Measurements from ENCODE around the gene CMPK2. TPM values are rescaled to one million over a fixed set of nuclear protein-coding genes. Genes with fewer than 3 reads are reported as not detected.
"Not testable (repeated sequence)": the region's sequence is repeated elsewhere in the genome, so short reads cannot be mapped to it uniquely, and the experiment has no call there.

CMPK2 gene
- total RNA-seq, 2 experiments from 2014 or later = 84.8 to 91.1 TPM

- POLR2A ChIA-PET = interaction anchor here (1.6 kb wide), 1 partner anchor 9 kb away, joined by 3 read pairs; no protein-coding TSS in a partner anchor
- H3K4me3 Mint-ChIP-seq, H3K27me3 Mint-ChIP-seq, CTCF ChIA-PET, DNase-seq, H3K27ac Mint-ChIP-seq: not testable (repeated sequence)
- H3K9me3 Mint-ChIP-seq = peaks cover 39% of the 10 kb centered on the region
- peaks cover 98% of the 10 kb centered on the region for H3K36me3 Mint-ChIP-seq (ENCODE audit: low read depth)
- H3K4me1 Mint-ChIP-seq = peaks cover 70% of the 10 kb centered on the region
Observed at GRCh38 chr2:6858466-6859027, 7.2 kb downstream of the CMPK2 start.

- H3K27ac Mint-ChIP-seq = no peak overlapping the region
- H3K9me3 Mint-ChIP-seq = peaks cover 29% of the 10 kb centered on the region
- CTCF ChIA-PET = no interaction called here
- H3K4me1 Mint-ChIP-seq = peaks cover 62% of the 10 kb centered on the region
- H3K4me3 Mint-ChIP-seq = no peak overlapping the region
- no peak for DNase-seq
- POLR2A ChIA-PET = interaction anchor here (1.3 kb wide), 1 partner anchor 9 kb away, joined by 3 read pairs; the partner anchor contains the start of gene CMPK2
- peaks cover 94% of the 10 kb centered on the region for H3K36me3 Mint-ChIP-seq (ENCODE audit: low read depth)
- no peaks in the 10 kb centered on the region for H3K27me3 Mint-ChIP-seq
Observed at GRCh38 chr2:6856548-6856920, 9.2 kb downstream of the CMPK2 start.

GRCh38 chr2:6855860-6856547 lies 9.7 kb downstream of the CMPK2 start:
- Mint-ChIP-seq H3K9me3 (peaks cover 24% of the 10 kb centered on the region), H3K36me3 (ENCODE audit: low read depth) (peaks cover 94% of the 10 kb centered on the region), H3K27me3 (no peaks in the 10 kb centered on the region), H3K4me3 (no peak overlapping the region), H3K4me1 (peaks cover 62% of the 10 kb centered on the region), H3K27ac (no peak overlapping the region)
- POLR2A ChIA-PET = interaction anchor here (1.3 kb wide), 1 partner anchor 9 kb away, joined by 3 read pairs; the partner anchor contains the start of gene CMPK2
- CTCF ChIA-PET = no interaction called here
- DNase-seq = no peak

GRCh38 chr2:6854416-6854815 lies 11.3 kb downstream of the CMPK2 start:
- Mint-ChIP-seq H3K27ac (no peak overlapping the region), H3K4me1 (peaks cover 67% of the 10 kb centered on the region), H3K36me3 (ENCODE audit: low read depth) (peaks cover 94% of the 10 kb centered on the region), H3K9me3 (peaks cover 10% of the 10 kb centered on the region), H3K27me3 (no peaks in the 10 kb centered on the region), H3K4me3 (no peak overlapping the region)
- no peak for DNase-seq
- ChIA-PET POLR2A (no interaction called here), CTCF (no interaction called here)

- Mint-ChIP-seq H3K9me3 (peaks cover 8% of the 10 kb centered on the region), H3K27ac (peak overlapping the region; percentile 26), H3K4me3 (no peak overlapping the region), H3K36me3 (ENCODE audit: low read depth) (peaks cover 92% of the 10 kb centered on the region), H3K27me3 (no peaks in the 10 kb centered on the region), H3K4me1 (peaks cover 65% of the 10 kb centered on the region)
- no peak for DNase-seq
- POLR2A ChIA-PET = no interaction called here
- CTCF ChIA-PET = no interaction called here
Observed at GRCh38 chr2:6852195-6852594, 13.5 kb downstream of the CMPK2 start.

GRCh38 chr2:6846967-6847681 lies 18.6 kb downstream of the CMPK2 start:
- peaks cover 36% of the 10 kb centered on the region for H3K9me3 Mint-ChIP-seq
- ChIA-PET POLR2A (interaction anchor here (1.0 kb wide), 1 partner anchor 18 kb away, joined by 3 read pairs; no protein-coding TSS in a partner anchor), CTCF (interaction anchor here (0.8 to 2.0 kb wide), 3 partner anchors 19 to 197 kb away, joined by 4 to 5 read pairs (median 5); partner anchors contain the start of gene CMPK2)
- peaks cover 34% of the 10 kb centered on the region for H3K4me1 Mint-ChIP-seq
- DNase-seq = no peak
- no peak overlapping the region for H3K27ac Mint-ChIP-seq
- no peaks in the 10 kb centered on the region for H3K27me3 Mint-ChIP-seq
- H3K36me3 Mint-ChIP-seq (ENCODE audit: low read depth) = peaks cover 86% of the 10 kb centered on the region
- no peak overlapping the region for H3K4me3 Mint-ChIP-seq

GRCh38 chr2:6846540-6846939 lies 19.2 kb downstream of the CMPK2 start:
- no peak overlapping the region for H3K27ac Mint-ChIP-seq
- H3K4me3 Mint-ChIP-seq = no peak overlapping the region
- H3K4me1 Mint-ChIP-seq = peaks cover 32% of the 10 kb centered on the region
- ChIA-PET POLR2A (interaction anchor here (1.0 kb wide), 1 partner anchor 18 kb away, joined by 3 read pairs; no protein-coding TSS in a partner anchor), CTCF (interaction anchor here (0.8 to 1.5 kb wide), 4 partner anchors 20 to 197 kb away, joined by 3 to 5 read pairs (median 4); partner anchors contain the start of gene CMPK2)
- no peaks in the 10 kb centered on the region for H3K27me3 Mint-ChIP-seq
- H3K9me3 Mint-ChIP-seq = peaks cover 36% of the 10 kb centered on the region
- DNase-seq = no peak
- peaks cover 82% of the 10 kb centered on the region for H3K36me3 Mint-ChIP-seq (ENCODE audit: low read depth)

GRCh38 chr2:6845903-6846302 lies 19.8 kb downstream of the CMPK2 start:
- Mint-ChIP-seq H3K36me3 (ENCODE audit: low read depth) (peaks cover 76% of the 10 kb centered on the region), H3K27ac (no peak overlapping the region), H3K4me3 (no peak overlapping the region), H3K9me3 (peaks cover 36% of the 10 kb centered on the region), H3K4me1 (peaks cover 26% of the 10 kb centered on the region), H3K27me3 (no peaks in the 10 kb centered on the region)
- ChIA-PET CTCF (interaction anchor here (0.7 to 1.5 kb wide), 5 partner anchors 20 to 172 kb away, joined by 3 to 5 read pairs (median 4); partner anchors contain the start of genes CMPK2 and RSAD2), POLR2A (no interaction called here)
- DNase-seq = no peak

- ChIA-PET POLR2A (no interaction called here), CTCF (interaction anchor here (0.7 to 1.5 kb wide), 3 partner anchors 21 to 172 kb away, joined by 3 to 5 read pairs (median 4); partner anchors contain the start of gene RSAD2)
- Mint-ChIP-seq H3K36me3 (ENCODE audit: low read depth) (peaks cover 73% of the 10 kb centered on the region), H3K4me3 (no peak overlapping the region), H3K9me3 (peaks cover 36% of the 10 kb centered on the region), H3K27me3 (no peaks in the 10 kb centered on the region), H3K27ac (no peak overlapping the region), H3K4me1 (peaks cover 21% of the 10 kb centered on the region)
- DNase-seq = no peak
Observed at GRCh38 chr2:6845312-6845711, 20.4 kb downstream of the CMPK2 start.

- H3K4me3 Mint-ChIP-seq = no peak overlapping the region
- ChIA-PET POLR2A (interaction anchor here (1.3 kb wide), 1 partner anchor 23 kb away, joined by 6 read pairs; no protein-coding TSS in a partner anchor), CTCF (interaction anchor here (1.8 kb wide), 1 partner anchor 203 kb away, joined by 7 read pairs; no protein-coding TSS in a partner anchor)
- H3K9me3 Mint-ChIP-seq = peaks cover 32% of the 10 kb centered on the region
- no peak for DNase-seq
- no peak overlapping the region for H3K27ac Mint-ChIP-seq
- peaks cover 64% of the 10 kb centered on the region for H3K36me3 Mint-ChIP-seq (ENCODE audit: low read depth)
- no peaks in the 10 kb centered on the region for H3K4me1 Mint-ChIP-seq
- H3K27me3 Mint-ChIP-seq = no peaks in the 10 kb centered on the region
Observed at GRCh38 chr2:6841537-6842287, 24.0 kb downstream of the CMPK2 start.

- ChIA-PET POLR2A (no interaction called here), CTCF (no interaction called here)
Observed at GRCh38 chr2:6838673-6839319, 26.9 kb downstream of the CMPK2 start.

GRCh38 chr2:6835467-6835866 lies 30.2 kb downstream of the CMPK2 start:
- no peak for DNase-seq
- CTCF ChIA-PET = interaction anchor here (0.5 to 2.2 kb wide), 2 partner anchors 30 to 970 kb away, joined by 3 to 9 read pairs; partner anchors contain the start of gene CMPK2
- H3K27ac Mint-ChIP-seq = no peak overlapping the region
- H3K4me3 Mint-ChIP-seq = no peak overlapping the region
- no peaks in the 10 kb centered on the region for H3K27me3 Mint-ChIP-seq
- H3K4me1 Mint-ChIP-seq = peaks cover 20% of the 10 kb centered on the region
- H3K36me3 Mint-ChIP-seq (ENCODE audit: low read depth) = peaks cover 66% of the 10 kb centered on the region
- H3K9me3 Mint-ChIP-seq = peaks cover 30% of the 10 kb centered on the region
- POLR2A ChIA-PET = interaction anchor here (1.4 to 1.5 kb wide), 2 partner anchors 29 to 42 kb away, joined by 3 to 4 read pairs; partner anchors contain the start of gene RSAD2

More at GRCh38 chr2:6838673-6839319, 26.9 kb downstream of the CMPK2 start:
- Mint-ChIP-seq H3K27ac (no peak overlapping the region), H3K4me3 (no peak overlapping the region), H3K36me3 (ENCODE audit: low read depth) (peaks cover 54% of the 10 kb centered on the region), H3K9me3 (peaks cover 12% of the 10 kb centered on the region), H3K4me1 (peaks cover 10% of the 10 kb centered on the region), H3K27me3 (no peaks in the 10 kb centered on the region)
- no peak for DNase-seq
